Stimulated activated CD8-positive, alpha-beta memory T cell treated with anti-CD3 and anti-CD28 coated beads, Interleukin-15, amount 100 ng/mL, for 48 hours (primary cell): ENCODE measurements around the gene STARD9.

Experiments used
- DNase-seq, 2 donors: peaks; one replicate each; pipeline ENCODE4 v3.0.0-alpha.2; 2020; ENCODE audit warnings: low read depth in 2 of 2

The STARD9 gene

DNA sequence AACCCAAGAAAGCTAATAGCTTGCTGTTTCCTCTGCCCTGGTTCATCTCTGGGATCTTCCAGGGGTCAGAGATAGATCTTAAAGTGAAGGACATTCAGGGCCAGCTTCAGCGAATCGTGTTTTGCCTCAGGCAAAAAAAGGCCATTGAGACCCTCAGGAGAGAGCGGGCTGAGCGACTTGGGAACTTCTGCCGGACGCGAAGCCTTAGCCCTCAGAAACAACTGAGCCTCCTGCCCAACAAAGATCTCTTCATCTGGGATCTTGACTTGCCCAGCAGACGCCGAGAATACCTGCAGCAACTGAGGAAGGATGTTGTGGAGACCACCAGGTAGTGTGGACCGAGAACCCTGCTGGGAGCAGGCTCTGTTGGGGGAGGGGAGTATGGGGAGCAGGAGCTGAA is 119.0 kb downstream of the STARD9 start:
- DNase-seq = no peak

DNA sequence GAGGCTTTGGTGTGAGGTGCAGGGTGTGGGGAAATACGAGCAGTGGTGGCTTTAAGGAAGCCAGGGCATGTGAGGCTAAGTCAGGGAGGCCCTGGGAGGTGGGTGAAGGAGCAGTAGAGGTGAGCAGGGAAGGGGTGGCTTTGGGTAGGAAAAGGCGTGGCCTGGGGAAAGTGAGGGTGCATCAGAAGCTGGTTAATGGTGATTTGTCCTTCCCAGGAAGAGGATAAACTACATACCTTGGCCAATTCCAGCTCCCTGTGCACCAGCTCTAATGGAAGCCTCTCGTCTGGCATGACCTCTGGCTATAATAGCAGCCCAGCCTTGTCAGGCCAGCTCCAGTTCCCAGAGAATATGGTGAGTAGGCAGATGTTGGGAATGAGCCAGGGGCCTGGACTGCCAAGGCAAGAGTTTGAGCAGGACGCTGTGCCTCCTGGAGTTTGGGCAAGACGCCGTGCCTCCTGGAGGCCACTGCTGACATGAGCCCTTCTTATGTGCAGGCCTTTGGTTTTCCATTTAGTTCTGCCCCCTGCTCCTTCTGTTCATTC is 120.2 kb downstream of the STARD9 start:
- DNase-seq = no peak

DNA sequence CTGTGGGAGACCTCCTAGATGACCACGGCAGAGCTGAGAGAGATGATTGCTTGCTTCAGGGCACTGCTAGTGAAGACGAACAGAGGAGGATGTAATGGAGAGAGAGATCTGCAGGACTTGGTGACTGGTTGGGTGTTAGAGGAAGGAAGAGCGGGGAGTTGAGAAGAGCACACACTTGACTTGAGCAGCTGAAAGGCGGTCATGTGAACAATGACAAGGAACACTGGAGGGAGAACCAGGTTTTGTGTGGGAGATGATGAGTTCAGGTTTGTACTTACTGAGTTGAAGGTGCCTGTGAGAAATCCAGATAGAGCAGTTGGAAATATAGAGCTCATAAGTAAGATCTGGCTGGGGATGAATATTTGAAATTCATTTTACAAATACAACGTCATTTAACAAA is 121.2 kb downstream of the STARD9 start:
- no peak for DNase-seq

DNA sequence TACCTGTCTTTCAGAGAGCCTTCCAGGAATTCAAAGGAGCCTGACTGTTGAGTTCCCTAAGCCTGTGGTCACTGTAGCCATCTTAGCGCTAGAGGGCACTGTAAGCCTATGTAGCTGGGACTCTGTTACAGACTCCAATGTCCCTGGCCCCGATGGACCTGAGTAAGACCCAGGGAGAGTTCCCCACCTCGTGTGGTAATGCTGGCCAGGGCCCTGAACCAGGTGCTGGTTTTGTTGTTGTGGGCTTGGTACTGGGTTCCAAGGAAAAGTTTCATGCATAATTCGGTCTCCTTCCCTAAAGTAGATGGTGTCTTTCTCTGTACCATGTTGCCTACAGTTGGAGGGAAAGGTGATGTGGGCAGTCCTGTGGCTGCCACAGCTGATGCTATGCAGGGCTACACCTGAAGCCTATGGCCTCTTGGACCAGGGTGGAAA is 129.1 kb downstream of the STARD9 start:
- peak; percentile 15 to 22 for DNase-seq

DNA sequence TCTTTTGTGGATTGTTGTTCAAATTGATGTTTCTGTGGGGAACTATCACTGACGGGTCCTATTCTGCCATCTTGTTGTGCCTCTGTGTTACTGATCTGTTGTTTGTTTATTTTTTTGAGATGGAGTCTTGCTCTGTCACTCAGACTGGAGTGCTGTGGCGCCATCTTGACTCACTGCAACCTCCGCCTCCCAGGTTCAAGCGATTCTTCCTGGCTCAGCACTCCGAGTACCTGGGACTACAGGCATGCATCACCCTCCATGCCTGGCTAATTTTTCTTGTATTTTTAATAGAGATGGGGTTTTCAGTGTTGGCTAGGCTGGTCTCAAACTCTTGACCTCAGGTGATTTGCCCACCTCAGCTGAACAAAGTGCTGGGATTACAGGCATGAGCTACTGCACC is 129.9 kb downstream of the STARD9 start:
- no peak for DNase-seq

DNA sequence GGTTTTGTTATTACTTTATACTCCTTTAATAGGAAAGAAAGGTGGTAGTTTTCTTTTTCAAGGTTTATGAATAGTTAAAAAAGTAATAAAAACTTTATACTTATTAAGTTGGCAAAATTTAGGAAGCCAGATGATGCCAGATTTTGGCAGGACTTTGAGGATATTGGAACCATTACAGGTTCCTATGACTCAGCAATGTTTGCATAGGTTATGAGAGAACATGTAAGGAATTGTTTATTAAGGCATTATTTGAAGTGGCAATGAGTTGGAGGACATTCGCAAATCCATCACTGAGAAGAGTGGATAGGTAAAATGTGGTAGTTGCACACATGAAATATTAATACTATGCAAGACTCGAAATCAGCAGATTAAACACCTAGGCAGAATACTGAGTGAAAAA is 131.7 kb downstream of the STARD9 start:
- no peak for DNase-seq

DNA sequence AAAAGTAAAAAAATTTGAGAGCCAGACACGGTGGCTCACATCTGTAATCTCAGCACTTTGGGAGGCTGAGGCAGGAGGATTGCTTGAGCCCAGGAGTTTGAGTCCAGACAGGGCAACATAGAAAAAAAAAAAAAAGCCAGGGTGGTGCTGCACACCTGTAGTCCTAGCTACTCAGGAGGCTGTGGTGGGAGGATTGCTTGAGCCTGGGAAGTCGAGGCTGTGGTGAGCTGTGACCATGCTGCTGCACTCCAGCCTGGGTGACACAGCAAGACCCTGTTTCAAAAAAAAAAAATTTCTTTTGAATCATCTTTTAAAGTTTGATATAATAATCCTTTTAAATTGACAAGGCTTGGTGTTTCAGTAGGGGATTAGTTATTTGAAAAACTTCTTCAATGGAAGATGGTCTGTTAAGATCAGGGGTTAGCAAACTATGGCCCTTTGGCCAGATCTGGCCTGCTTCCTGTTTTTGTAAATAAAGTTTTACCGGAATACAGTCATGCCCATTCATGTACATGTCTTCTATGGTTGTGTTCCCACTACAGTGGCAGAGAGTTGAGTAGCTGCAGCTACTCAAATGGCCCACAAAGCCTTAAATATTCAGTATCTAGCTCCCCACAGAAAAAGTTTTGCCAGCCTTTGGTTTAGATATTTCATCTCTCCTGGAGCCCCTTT is 132.6 kb downstream of the STARD9 start:
- no peak for DNase-seq

DNA sequence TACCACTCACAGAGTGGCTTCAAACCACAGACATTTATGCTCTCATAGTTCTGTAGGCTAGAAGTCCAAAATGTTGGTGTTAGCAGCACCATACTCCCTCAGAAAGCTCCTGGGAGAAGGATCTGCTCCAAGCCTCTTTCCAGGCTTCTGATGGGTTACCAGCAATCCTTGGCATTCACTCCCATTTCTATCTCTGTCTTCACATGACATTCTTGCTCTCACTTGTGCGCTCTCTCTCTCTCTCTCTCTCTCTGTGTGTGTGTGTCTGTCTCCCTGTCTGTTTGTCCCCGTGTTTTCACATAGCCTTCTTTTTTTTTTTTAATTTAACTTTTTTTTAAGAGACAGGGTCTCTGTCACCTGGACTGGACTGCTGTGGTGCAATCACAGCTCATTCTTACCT is 135.3 kb downstream of the STARD9 start:
- DNase-seq = no peak

DNA sequence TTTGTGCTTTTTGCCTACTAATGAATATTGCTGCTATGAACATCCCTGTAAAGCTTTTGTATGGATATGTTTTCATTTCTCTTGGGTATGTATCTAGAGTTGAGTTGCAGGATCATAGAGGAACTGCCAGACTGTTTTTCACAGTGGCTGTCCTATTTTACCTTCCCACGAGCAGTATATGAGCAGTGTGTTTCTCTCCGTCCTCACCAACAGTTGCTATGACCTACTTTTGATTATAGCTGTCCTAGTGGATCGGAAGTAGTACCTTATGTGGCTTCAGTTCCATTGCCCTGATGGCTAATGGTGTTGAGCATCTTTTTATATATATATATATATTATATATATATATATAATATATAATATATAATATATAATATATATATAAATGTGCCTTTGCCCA is 136.3 kb downstream of the STARD9 start:
- DNase-seq = no peak

DNA sequence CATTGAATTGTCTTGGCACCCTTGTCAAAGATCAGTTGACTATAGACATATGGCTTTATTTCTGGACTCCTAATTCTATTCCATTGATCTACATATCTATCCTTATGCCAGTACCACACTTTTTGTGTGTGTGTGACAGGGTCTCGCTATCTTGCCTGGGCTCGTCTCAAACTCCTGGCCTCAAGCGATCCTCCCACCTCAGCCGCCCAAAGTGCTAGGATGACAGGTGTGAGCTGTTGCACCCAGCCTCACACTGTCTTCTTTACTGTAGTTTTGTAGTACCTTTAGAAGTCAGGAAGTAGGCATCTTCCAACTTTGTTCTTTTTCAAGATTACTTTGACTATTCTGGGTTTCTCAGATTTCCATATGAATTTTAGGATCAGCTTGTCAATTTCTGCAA is 137.2 kb downstream of the STARD9 start:
- DNase-seq = no peak

DNA sequence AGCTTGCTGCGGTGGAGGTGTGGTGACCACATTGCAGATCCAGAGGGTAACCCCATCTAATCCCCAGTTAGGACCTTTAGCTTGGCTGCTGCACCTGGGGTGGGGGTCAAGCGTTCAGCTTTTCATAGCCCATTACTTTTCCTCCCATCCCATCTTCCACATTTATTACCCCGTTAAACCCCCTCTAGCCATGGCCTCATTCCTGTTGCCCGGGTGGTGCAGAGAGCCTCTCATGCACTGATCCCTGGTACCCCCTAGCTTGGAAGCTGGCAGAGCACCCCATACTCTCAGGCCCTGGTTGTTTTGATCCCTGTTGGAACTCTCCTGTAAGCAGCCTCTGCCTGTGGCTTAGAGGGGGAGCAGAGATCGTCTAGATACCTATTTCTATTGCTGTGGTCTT is 140.7 kb downstream of the STARD9 start:
- DNase-seq = no peak

DNA sequence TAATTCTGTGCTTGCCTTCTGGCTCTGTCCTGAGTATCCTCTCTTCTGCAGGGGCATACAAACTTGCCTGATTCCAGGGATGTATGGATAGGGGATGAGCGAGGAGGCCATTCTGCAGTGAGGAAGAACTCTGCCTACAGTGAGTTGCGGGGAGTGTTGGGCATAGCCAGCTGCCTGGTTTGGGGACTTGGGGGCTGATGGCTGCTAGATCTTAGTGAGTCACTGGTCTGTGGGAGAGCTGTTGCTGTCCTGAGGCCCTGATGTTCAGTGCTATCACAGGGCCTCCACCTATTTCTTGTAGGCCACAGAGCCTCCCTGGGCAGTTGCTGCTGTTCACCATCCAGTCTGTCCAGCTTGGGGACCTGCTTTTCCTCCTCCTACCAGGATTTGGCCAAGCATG is 141.2 kb downstream of the STARD9 start:
- no peak for DNase-seq

DNA sequence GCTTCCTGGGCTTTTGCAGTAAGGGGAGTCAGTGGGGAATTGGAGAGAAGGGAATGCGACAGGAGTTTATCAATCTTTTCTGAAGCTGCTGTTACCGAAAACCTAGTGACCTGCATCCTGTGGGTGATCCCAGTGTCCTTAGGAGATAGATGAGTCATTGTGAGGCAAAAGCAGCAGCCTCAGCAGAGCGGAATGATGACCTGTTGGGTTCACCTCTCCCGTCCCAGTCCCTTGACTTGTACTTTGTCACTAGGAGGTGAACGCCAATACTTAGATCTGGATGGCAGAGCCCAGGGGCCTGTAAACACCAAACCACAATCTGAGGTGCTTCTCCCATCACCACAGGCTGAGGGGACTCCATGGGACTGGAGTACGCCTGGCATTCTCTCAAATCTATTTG is 143.6 kb downstream of the STARD9 start:
- DNase-seq = no peak

DNA sequence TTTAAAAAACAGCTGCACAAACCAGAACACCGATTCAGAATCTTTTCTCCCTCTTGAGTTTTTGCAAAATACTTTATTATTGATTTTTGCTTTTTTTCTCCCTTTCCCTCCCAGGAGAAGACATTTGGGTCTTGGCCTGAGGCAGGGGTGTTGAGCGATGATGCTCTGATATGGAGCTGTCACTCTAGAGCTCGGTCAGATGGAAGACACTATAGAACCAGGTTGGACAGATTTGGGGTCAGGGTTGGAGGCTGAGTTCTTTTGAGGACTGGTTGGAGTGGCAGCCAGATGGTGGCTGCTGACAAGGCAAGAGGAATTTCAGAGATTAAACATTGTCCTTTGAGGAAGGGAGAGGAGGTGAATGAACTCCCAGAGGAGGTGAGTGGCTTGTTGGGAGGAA is 144.7 kb downstream of the STARD9 start:
- no peak for DNase-seq

DNA sequence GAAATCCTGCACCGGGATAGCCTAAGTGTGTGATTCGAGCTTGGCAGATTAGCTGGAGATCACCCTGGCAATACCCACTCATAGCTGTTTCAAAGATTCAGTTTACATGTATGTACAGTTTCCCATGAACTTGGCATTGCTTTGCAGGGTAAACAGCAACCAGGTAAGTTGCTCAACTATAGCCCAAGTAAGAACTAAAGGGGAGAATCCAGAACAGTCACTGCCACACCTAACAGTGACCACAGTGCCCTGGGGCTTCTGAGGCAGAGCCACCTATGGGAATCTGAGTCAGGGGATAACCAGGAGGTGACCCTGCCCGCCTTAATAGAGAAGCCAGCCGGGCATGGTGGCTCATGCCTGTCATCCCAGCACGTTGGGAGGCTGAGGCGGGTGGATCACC is 145.6 kb downstream of the STARD9 start:
- DNase-seq = no peak

DNA sequence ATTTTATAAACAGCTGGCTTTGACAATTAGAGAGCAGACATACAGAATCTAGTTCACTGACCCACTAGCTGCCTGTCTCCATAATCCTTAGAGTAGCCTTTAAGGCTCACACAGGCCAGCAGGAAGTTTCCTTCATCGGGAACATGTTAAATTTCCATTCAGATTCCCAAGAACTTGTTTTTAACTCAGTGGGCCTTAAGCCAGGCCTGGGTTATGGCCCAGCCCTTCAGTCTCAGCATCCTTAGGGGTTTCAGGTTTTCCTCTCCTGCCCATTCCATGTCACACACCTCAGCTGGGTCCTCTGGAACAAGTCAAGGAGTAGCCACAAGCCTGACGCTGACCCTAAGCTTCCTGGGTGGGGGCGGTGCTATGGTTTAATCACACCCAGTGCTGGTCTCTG is 146.5 kb downstream of the STARD9 start:
- DNase-seq = no peak

DNA sequence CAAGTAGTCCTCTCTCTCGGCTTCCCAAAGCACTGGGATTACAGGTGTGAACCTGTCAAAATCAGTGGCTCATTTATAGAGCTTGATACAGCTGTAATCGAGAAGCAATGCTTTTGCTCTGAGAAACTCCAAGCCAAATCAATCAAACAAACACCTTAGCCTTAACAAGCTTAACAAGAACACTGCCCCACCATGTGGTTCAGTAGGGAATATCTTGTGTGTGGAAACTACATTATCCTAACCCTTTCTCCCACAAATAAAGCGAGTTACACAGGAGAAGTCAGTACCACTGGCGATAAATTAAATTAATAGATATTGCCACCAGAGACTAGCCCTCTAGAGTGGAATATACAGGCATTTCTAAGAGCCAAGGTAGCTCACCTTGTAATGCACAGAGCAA is 147.7 kb downstream of the STARD9 start:
- DNase-seq = no peak

DNA sequence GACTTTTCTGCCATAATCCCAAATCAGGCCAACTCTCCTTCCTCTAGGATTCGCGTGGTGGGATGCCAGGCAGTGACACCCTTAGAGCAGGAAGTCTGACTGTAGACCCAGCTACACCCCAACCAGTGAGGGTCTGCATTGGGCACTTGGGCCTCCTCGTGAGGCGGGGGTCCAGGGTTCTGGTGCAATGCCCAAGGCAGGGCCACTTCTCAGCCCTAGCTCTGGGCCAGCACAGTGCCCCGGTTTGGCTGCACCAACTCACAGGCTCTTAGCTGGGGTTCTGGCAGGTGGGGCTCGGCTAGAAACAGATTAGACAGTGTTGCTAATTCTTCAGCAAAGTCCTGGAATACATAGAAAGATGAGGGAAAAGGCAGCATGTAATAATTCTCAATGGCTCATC is 148.9 kb downstream of the STARD9 start:
- no peak for DNase-seq

DNA sequence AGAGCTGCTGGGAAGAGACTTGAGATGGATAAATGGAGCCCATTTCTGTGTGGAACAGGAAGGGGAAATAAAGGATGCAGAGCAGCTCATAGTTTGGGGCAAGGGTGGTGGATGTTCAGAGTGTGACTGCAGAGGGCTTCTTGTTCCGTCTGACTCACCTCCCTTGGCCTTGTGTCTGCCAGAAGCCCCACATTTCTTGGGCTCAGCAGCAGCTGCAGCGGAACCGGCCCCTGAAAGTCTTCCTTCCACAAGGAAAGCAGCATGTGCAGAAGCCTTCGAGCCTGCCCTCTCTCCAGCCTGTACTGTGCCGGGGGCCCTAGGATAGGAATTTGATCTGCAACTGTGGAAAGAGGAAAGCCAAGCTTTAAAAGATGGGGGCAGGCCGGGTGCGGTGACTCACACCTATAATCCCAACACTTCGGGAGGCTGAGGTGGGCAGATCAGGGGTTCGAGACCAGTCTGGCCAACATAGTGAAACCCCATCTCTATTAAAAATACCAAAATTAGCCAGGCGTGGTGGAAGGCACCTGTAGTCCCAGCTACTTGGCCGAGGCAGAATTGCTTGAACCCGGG is 150.0 kb downstream of the STARD9 start:
- no peak for DNase-seq

DNA sequence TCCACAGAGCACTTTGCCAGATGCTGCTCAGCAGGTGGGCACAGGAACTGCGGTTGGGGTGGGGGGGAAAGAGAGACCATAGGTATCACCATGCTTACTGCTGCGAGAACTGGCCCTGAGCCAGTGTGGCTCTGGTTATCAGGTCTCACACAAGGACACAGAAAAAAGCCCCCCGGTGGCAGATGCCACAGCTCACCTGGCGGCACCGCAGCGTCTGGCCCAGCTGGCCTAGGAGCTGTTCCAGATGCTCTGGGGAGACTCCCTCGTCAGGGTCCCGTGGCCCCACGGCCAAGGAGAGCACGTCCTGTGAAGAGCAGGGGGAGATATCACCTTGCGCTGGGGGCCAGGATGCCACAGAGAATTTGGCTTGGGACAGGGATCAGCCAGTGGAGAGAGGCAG is 150.7 kb downstream of the STARD9 start:
- no peak for DNase-seq

DNA sequence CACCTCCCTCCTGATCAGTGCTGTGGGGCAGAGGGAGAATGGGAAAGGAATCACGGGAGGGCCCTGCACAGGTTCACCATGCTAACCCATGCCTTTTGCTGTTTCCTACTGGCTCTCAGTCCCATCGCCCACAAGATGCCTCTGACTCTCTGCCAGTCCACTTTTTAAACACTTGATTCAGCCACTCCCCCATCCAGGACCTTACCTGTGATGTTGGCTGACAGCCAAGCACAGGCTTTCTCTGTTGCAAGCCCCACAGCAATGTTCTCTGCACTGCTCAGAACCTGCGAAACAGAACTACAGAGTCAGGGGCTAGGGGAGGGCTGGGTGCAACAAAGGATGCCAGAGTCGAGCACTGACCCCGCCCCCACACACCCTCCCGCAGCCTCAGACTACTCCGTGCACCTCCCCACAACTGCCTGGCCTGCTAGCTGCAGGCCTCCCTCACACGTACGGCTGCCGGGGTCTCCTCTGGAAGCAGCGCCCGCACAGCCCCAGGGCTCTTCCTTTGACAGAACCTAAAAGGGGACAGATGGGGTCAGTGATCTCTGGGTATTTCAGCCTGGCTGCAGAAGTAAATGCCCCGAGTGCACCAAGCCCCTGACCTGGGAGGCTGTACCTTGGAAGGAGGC is 152.5 kb downstream of the STARD9 start:
- no peak for DNase-seq

DNA sequence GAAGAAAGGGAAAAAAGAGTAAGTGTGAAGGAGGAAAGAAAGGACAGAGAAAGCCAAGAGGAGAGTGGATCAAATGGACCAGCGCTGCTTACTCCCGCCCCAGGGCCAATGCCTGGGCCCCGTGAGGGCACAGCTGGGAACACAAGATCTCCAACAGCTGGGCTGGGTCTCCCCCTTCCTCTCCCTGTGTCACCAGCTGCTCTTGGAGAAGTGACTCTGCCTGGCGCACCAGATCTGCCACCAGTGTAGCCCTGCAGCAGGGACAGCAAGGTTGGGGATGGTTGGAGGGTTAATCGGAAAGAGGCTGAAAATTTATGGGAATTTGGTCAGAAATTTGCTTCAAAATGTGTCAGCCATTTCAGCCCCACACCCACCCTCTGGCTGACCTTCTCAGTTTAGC is 153.2 kb downstream of the STARD9 start:
- no peak for DNase-seq

DNA sequence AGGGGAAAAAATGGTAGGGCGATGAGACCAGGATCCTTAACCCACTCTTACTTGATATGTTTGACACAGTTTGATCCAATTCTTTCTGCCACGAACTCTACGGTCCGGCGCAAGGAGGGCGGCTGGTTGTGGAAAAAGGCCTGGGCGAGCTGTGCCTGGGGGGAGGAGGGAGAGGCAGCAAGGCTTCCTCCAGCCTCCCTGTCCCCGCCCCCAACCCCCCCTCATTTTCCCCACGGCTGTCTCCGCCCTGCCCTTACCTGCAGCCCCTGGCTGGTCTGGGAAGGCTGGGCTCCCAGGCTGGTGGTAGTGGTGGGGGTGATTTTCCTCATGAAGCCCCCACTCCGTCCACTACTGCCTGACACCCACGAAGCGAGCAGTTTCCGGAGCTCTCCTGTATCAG is 153.6 kb downstream of the STARD9 start:
- no peak for DNase-seq
